Esophagus squamous epithelium (tissue), 5 donors: ENCODE results near the gene SMIM22. TPM values are rescaled to one million over a fixed set of nuclear protein-coding genes. Genes with fewer than 3 reads are reported as not detected.

Source experiments
- DNase-seq: peaks from one replicate; lab custom pipeline; 2025; lab: John Stamatoyannopoulos, UW
- H3K27ac ChIP-seq, 4 donors: fragments of 200-600 bp; sonication (generic); one replicate each; pipeline ENCODE4 v1.5.1; 2016 to 2019; ENCODE audit warnings: mild to moderate bottlenecking in 1 of 4
- H3K27me3 ChIP-seq, 4 donors: fragments of 200-600 bp; sonication (generic); 1 replicate in 3 of 4; 2 replicates in 1 of 4; pipeline versions ENCODE4 v1.5.1 to v1.6.0; 2017 to 2021; ENCODE audit warnings: antibody characterized with exemption in 1 of 4
- H3K36me3 ChIP-seq, 3 donors: fragments of 200-600 bp; sonication (generic); one replicate each; pipeline ENCODE4 v1.5.1; 2016 to 2019
- H3K4me1 ChIP-seq, 3 donors: fragments of 200-600 bp; sonication (generic); one replicate each; pipeline ENCODE4 v1.5.1; 2017 to 2019
- H3K4me3 ChIP-seq, 4 donors: fragments of 200-600 bp; sonication (generic); 1 replicate in 3 of 4; 2 replicates in 1 of 4; pipeline ENCODE4 v1.5.1; 2016 to 2019; ENCODE audit warnings: mild to moderate bottlenecking in 2 of 4, moderate library complexity in 1 of 4
- H3K9me3 ChIP-seq, 3 donors: fragments of 200-600 bp; sonication (generic); one replicate each; pipeline ENCODE4 v1.5.1; 2016 to 2019
- CTCF ChIP-seq, 6 experiments: fragments of 450-650 bp in 4 of 6; fragments of 200-600 bp in 2 of 6; sonication (generic) in 2 of 6; IDR thresholded peaks; one replicate each; pipeline ENCODE4 v1.5.1; 2016 to 2019; ENCODE audit warnings: antibody characterized with exemption in 6 of 6, mild to moderate bottlenecking in 4 of 6, moderate library complexity in 4 of 6
- POLR2A ChIP-seq, 4 donors: fragments of 450-650 bp; IDR thresholded peaks; one replicate each; pipeline ENCODE4 v1.6.1; 2017; ENCODE audit warnings: antibody characterized with exemption in 4 of 4, mild to moderate bottlenecking in 4 of 4, moderate library complexity in 3 of 4
- WGBS, 2 donors: methylation state at CpG; one replicate each; pipeline ENCODE4 v1.1.5; 2018; 5-methylcytosine and 5-hydroxymethylcytosine counted together
- intact Hi-C: fragments of 100-400 bp; cut with DNase I; formaldehyde crosslinking; loops from one replicate; pipeline ENCODE4 v1.15.0; 2022
- total RNA-seq, 4 donors: library from RNA; depleted of rRNA; stranded (reverse); fragments of >200 nt; gene quantifications; one replicate each; pipeline ENCODE4 v1.1.0, GENCODE V29; 2016
- donor health status: DM: yes; HTN: yes; CAD: no.

SMIM22 gene
- total RNA-seq, 4 donors from 2014 or later = 4.8 to 10.2 (median 5.2) TPM; not detected in 1

- Histone ChIP-seq H3K4me1 (peaks cover 24 to 48% (median 25%) of the 10 kb centered on the region in 3 donors), H3K27ac (peak overlapping the region; percentile 89 to 96 (median 93)), H3K27me3 (no peaks in the 10 kb centered on the region), H3K4me3 (peak overlapping the region; percentile 74 to 97 (median 94)), H3K9me3 (no peaks in the 10 kb centered on the region), H3K36me3 (peaks cover 2 to 19% (median 5%) of the 10 kb centered on the region in 3 donors)
- peak in 3 of 4 donors; percentile 39 to 83 (median 40) for TF ChIP-seq POLR2A (IDR thresholded peaks at IDR 0.05)
- TF ChIP-seq CTCF (IDR thresholded peaks at IDR 0.05) = no peak
- intact Hi-C loops = no loop called here
- peak; percentile 68 for DNase-seq
- 13 to 19% methylated on average over 6 to 14 of the region's 48 CpGs for WGBS, 2 donors
Measured at GRCh38 chr16:4768549-4769305, 26.4 kb upstream of the SMIM22 start.

DNA sequence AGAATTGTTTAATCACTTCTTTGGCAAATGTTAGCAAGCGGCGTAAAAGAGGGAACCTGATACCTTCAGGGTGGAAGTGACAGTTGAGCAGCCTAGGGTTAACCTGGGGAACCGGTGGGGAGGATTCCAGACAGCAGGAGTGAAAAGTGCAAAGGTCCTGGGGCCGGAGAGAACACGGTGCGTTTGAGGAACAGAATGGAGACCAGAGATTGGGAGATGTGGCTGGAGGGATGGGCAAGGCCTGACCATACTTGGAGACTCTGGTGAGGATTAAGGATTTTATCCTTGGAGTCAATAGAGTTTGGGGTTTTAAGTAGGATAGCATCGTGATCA lies 25.9 kb upstream of the SMIM22 start:
- TF ChIP-seq POLR2A (IDR thresholded peaks at IDR 0.05) (no peak), CTCF (IDR thresholded peaks at IDR 0.05) (no peak)
- 54 to 65% methylated on average over 7 of the region's 7 CpGs for WGBS, 2 donors
- peak overlapping the region; percentile 89 to 96 (median 93) for H3K27ac ChIP-seq

DNA sequence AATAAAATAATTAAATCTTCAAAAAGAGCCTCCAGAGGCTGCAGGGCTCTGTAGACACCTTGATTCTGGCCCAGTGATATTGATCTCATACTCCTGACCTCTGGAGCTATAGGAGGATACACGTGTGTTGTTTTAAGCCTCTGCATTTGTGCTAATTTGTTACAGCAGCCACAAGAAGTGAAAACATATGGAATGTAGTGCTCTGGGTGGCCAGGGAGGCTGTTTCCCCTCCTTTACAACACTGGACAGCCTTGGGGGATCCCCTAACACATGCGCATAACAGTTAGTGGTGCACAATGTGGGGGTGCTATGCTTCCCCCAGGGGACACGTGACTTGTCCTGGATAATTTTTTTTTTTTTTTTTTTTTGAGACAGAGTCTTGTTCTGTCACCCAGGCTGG lies 23.5 kb upstream of the SMIM22 start:
- 52 to 55% methylated on average over 3 of the region's 3 CpGs for WGBS, 2 donors
- DNase-seq = no peak
- H3K36me3 ChIP-seq = no peaks in the 10 kb centered on the region
- H3K9me3 ChIP-seq = no peaks in the 10 kb centered on the region
- intact Hi-C loops = no loop called here
- no peak overlapping the region for H3K27ac ChIP-seq
- H3K27me3 ChIP-seq = peaks cover 0 to 4% (median 0%) of the 10 kb centered on the region in 4 donors
- no peak for TF ChIP-seq POLR2A (IDR thresholded peaks at IDR 0.05)
- TF ChIP-seq CTCF (IDR thresholded peaks at IDR 0.05) = no peak
- H3K4me1 ChIP-seq = peaks cover 13 to 22% (median 13%) of the 10 kb centered on the region in 3 donors
- no peak overlapping the region for H3K4me3 ChIP-seq

More for the DNA sequence above, 25.9 kb upstream of the SMIM22 start:
- no peaks in the 10 kb centered on the region for H3K9me3 ChIP-seq
- H3K36me3 ChIP-seq = peaks cover 0 to 13% (median 0%) of the 10 kb centered on the region in 3 donors
- no peak for DNase-seq
- H3K4me1 ChIP-seq = peaks cover 24 to 43% (median 25%) of the 10 kb centered on the region in 3 donors
- H3K4me3 ChIP-seq = peak overlapping the region in 3 of 4 donors; percentile 74 to 94 (median 93)
- intact Hi-C loops = no loop called here
- no peaks in the 10 kb centered on the region for H3K27me3 ChIP-seq

- H3K36me3 ChIP-seq = no peaks in the 10 kb centered on the region
- intact Hi-C loops = no loop called here
- WGBS, 2 donors = 75 to 87% methylated on average over 4 to 5 of the region's 5 CpGs
Measured at GRCh38 chr16:4772351-4772750, 22.8 kb upstream of the SMIM22 start.

More at GRCh38 chr16:4772351-4772750, 22.8 kb upstream of the SMIM22 start:
- H3K4me3 ChIP-seq = no peak overlapping the region
- DNase-seq = no peak
- TF ChIP-seq POLR2A (IDR thresholded peaks at IDR 0.05) = no peak
- no peak for TF ChIP-seq CTCF (IDR thresholded peaks at IDR 0.05)
- peaks cover 11 to 19% (median 12%) of the 10 kb centered on the region in 3 donors for H3K4me1 ChIP-seq
- H3K9me3 ChIP-seq = no peaks in the 10 kb centered on the region
- H3K27me3 ChIP-seq = peaks cover 0 to 4% (median 0%) of the 10 kb centered on the region in 4 donors
- no peak overlapping the region for H3K27ac ChIP-seq
